Daoy (cell line): Measurements from ENCODE around the gene CERS2. TPM values are rescaled to one million over a fixed set of nuclear protein-coding genes. Genes with fewer than 3 reads are reported as not detected.

Source experiments
- total RNA-seq: library from RNA; depleted of rRNA; stranded (reverse); fragments of >200 nt; shearing (Covaris generic); gene quantifications from 2 replicates; pipeline ENCODE4 v1.2.3, GENCODE V29; 2014; rRNA removed

The CERS2 gene
- total RNA-seq, 1 experiment from 2014 or later: 105 TPM

Other genes starting within 250 kb of the CERS2 start
- 29.7 and 45.2 TPM in 2 replicates for gene CTSS, start 209.1 kb downstream of the CERS2 start, total RNA-seq
- gene CTSK, start 166.6 kb downstream of the CERS2 start, total RNA-seq: 0.39 and 5.8 TPM in 2 replicates
- gene ARNT, start 98.2 kb downstream of the CERS2 start, total RNA-seq: 12.0 and 24.8 TPM in 2 replicates
- not detected in 2 replicates for gene CTXND2, start 87.7 kb downstream of the CERS2 start, total RNA-seq
- 37.5 and 60.8 TPM in 2 replicates for gene SETDB1, start 48.5 kb downstream of the CERS2 start, total RNA-seq
- gene ANXA9, start 7.5 kb upstream of the CERS2 start, total RNA-seq: 0.24 TPM in 1 of 2 replicates, not detected in the other
- gene MINDY1, start 32.1 kb upstream of the CERS2 start, total RNA-seq: 6.6 and 12.1 TPM in 2 replicates
- gene PRUNE1, start 33.6 kb upstream of the CERS2 start, total RNA-seq: 17.4 and 21.3 TPM in 2 replicates
- 0.57 and 0.60 TPM in 2 replicates for gene BNIPL, start 61.8 kb upstream of the CERS2 start, total RNA-seq
- gene C1orf56, start 72.9 kb upstream of the CERS2 start, total RNA-seq: 0.80 and 2.4 TPM in 2 replicates
- 48.8 and 55.1 TPM in 2 replicates for gene CDC42SE1, start 84.8 kb upstream of the CERS2 start, total RNA-seq
- 48.4 and 52.7 TPM in 2 replicates for gene MLLT11, start 85.6 kb upstream of the CERS2 start, total RNA-seq
- 3.5 and 4.5 TPM in 2 replicates for gene GABPB2, start 95.9 kb upstream of the CERS2 start, total RNA-seq
- gene SEMA6C, start 171.8 kb upstream of the CERS2 start, total RNA-seq: 0.40 TPM in 1 of 2 replicates, not detected in the other
- gene TNFAIP8L2, start 181.8 kb upstream of the CERS2 start, total RNA-seq: not detected in 2 replicates
- gene LYSMD1, start 191.1 kb upstream of the CERS2 start, total RNA-seq: 11.4 and 13.4 TPM in 2 replicates
- gene SCNM1, start 191.3 kb upstream of the CERS2 start, total RNA-seq: 76.8 and 90.9 TPM in 2 replicates
- gene TMOD4, start 201.1 kb upstream of the CERS2 start, total RNA-seq: 0.23 TPM in 1 of 2 replicates, not detected in the other
- gene VPS72, start 215.4 kb upstream of the CERS2 start, total RNA-seq: 91.0 and 95.0 TPM in 2 replicates
- gene PIP5K1A, start 223.7 kb upstream of the CERS2 start, total RNA-seq: 19.6 and 30.9 TPM in 2 replicates